Hematopoietic multipotent progenitor cell treated with erythropoietin and hydrocortisone succinate and interleukin-3 and kit ligand, for 4 days (in vitro differentiated cells): Measurements from ENCODE around the gene MAPKAPK2.
A peak's percentile ranks its signal among the peaks of the same experiment; 100 is the strongest.

Source experiments
- DNase-seq: peaks from one replicate; pipeline ENCODE4 v3.0.0-alpha.2; 2015

The MAPKAPK2 gene

GRCh38 chr1:206705726-206706297 is 21.1 kb downstream of the MAPKAPK2 start:
- DNase-seq, result no peak

GRCh38 chr1:206706298-206706791 is 21.6 kb downstream of the MAPKAPK2 start:
- DNase-seq, result no peak

- no peak for DNase-seq
These were observed 22.2 kb downstream of the MAPKAPK2 start for GRCh38 chr1:206706806-206707366.

GRCh38 chr1:206708058-206708457 is 23.4 kb downstream of the MAPKAPK2 start:
- peak; percentile 53 for DNase-seq

- DNase-seq, result no peak
These were observed 24.2 kb downstream of the MAPKAPK2 start for GRCh38 chr1:206708882-206709281.

GRCh38 chr1:206709322-206709721 is 24.6 kb downstream of the MAPKAPK2 start:
- DNase-seq, result no peak

- no peak for DNase-seq
These were observed 25.2 kb downstream of the MAPKAPK2 start for GRCh38 chr1:206709772-206710459.

GRCh38 chr1:206710460-206710823 is 25.7 kb downstream of the MAPKAPK2 start:
- no peak for DNase-seq

GRCh38 chr1:206713070-206713469 is 28.4 kb downstream of the MAPKAPK2 start:
- peak; percentile 52 for DNase-seq

GRCh38 chr1:206713910-206714312 is 29.2 kb downstream of the MAPKAPK2 start:
- DNase-seq, result no peak

GRCh38 chr1:206714331-206715058 is 29.8 kb downstream of the MAPKAPK2 start:
- DNase-seq, result peak; percentile 18

GRCh38 chr1:206715120-206715519 is 30.4 kb downstream of the MAPKAPK2 start:
- no peak for DNase-seq

- DNase-seq, result no peak
These were observed 30.9 kb downstream of the MAPKAPK2 start for GRCh38 chr1:206715552-206716158.

GRCh38 chr1:206716159-206716869 is 31.6 kb downstream of the MAPKAPK2 start:
- no peak for DNase-seq

- peak; percentile 85 for DNase-seq
These were observed 32.4 kb downstream of the MAPKAPK2 start for GRCh38 chr1:206716870-206717673.

- DNase-seq, result no peak
These were observed 32.9 kb downstream of the MAPKAPK2 start for GRCh38 chr1:206717674-206717989.

GRCh38 chr1:206719169-206719839 is 34.6 kb downstream of the MAPKAPK2 start:
- no peak for DNase-seq

GRCh38 chr1:206721454-206721853 is 36.7 kb downstream of the MAPKAPK2 start:
- no peak for DNase-seq

GRCh38 chr1:206722751-206723461 is 38.2 kb downstream of the MAPKAPK2 start:
- DNase-seq, result no peak

- no peak for DNase-seq
These were observed 38.7 kb downstream of the MAPKAPK2 start for GRCh38 chr1:206723462-206723804.
